BJ (cell line): ENCODE measurements around the gene DGUOK. TPM values are rescaled to one million over a fixed set of nuclear protein-coding genes. Genes with fewer than 3 reads are reported as not detected.

Experiments
- CTCF ChIA-PET: fragments of 350-600 bp; formaldehyde crosslinking; extraction: SDS; loops from one replicate; lab custom pipeline; 2021; ENCODE audit warnings: antibody characterized with exemption, inconsistent platforms; lab: Yijun Ruan, JAX
- POLR2A ChIA-PET: fragments of 300-600 bp; sonication (Branson Sonifier 250); formaldehyde crosslinking; extraction: SDS; loops from one replicate; lab custom pipeline; 2021; ENCODE audit warnings: antibody characterized with exemption; lab: Charles Lee
- DNase-seq: peaks from one replicate; pipeline ENCODE4 v3.0.0-alpha.2; 2011; ENCODE audit warnings: low read depth
- H3K27me3 ChIP-seq: 2 replicates; pipeline ENCODE4 v1.6.0; 2011; ENCODE audit warnings: low read length; ENCODE audit not compliant: control insufficient read depth, insufficient read depth
- H3K36me3 ChIP-seq: 2 replicates; pipeline ENCODE4 v1.5.1; 2011; ENCODE audit warnings: low read length; ENCODE audit not compliant: control insufficient read depth, insufficient read depth
- H3K4me3 ChIP-seq: 2 replicates; pipeline ENCODE4 v1.5.1; 2011; ENCODE audit warnings: low read depth, mild to moderate bottlenecking, control low read depth, low read length
- polyA plus RNA-seq: library from polyadenylated mRNA; depleted of rRNA; stranded (reverse); fragments of >200 nt; gene quantifications from 2 replicates; pipeline ENCODE4 v1.2.3, GENCODE V29; 2011
- TF ChIP-seq, protein P1 (sequence below): IDR thresholded peaks from 2 replicates; pipeline ENCODE4 v1.5.1; 2011; ENCODE audit warnings: low read depth, mild to moderate bottlenecking, control low read depth, inconsistent platforms, low read length, moderate library complexity; ENCODE audit not compliant: insufficient read depth

DGUOK gene
- polyA plus RNA-seq, 1 experiment = 79.8 TPM

DNA sequence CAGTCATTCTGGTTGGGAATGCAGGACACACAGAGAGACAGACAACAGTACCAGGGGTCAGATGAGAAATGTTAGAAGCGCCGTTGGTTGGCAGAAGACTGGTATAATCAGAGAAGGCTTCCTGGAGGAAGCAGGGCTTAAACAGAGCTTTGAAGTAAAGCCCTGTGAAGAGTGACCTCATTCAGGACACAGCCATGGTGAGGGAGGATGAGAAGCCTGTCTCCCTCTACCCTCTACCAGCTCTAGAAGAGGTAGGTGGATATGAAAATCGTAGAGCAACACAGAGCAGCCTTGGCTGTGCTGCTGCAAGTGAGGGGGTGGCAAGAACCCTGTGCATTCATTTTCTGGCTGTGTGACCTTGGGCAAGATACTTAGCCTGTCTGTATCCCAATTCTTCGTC is 72.3 kb downstream of the DGUOK start:
- ChIA-PET CTCF (no interaction called here), POLR2A (no interaction called here)
- Histone ChIP-seq H3K27me3 (no peaks in the 10 kb centered on the region), H3K4me3 (no peak overlapping the region), H3K36me3 (no peaks in the 10 kb centered on the region)
- DNase-seq = no peak
- TF ChIP-seq, protein P1, sequence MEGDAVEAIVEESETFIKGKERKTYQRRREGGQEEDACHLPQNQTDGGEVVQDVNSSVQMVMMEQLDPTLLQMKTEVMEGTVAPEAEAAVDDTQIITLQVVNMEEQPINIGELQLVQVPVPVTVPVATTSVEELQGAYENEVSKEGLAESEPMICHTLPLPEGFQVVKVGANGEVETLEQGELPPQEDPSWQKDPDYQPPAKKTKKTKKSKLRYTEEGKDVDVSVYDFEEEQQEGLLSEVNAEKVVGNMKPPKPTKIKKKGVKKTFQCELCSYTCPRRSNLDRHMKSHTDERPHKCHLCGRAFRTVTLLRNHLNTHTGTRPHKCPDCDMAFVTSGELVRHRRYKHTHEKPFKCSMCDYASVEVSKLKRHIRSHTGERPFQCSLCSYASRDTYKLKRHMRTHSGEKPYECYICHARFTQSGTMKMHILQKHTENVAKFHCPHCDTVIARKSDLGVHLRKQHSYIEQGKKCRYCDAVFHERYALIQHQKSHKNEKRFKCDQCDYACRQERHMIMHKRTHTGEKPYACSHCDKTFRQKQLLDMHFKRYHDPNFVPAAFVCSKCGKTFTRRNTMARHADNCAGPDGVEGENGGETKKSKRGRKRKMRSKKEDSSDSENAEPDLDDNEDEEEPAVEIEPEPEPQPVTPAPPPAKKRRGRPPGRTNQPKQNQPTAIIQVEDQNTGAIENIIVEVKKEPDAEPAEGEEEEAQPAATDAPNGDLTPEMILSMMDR = no peak

DNA sequence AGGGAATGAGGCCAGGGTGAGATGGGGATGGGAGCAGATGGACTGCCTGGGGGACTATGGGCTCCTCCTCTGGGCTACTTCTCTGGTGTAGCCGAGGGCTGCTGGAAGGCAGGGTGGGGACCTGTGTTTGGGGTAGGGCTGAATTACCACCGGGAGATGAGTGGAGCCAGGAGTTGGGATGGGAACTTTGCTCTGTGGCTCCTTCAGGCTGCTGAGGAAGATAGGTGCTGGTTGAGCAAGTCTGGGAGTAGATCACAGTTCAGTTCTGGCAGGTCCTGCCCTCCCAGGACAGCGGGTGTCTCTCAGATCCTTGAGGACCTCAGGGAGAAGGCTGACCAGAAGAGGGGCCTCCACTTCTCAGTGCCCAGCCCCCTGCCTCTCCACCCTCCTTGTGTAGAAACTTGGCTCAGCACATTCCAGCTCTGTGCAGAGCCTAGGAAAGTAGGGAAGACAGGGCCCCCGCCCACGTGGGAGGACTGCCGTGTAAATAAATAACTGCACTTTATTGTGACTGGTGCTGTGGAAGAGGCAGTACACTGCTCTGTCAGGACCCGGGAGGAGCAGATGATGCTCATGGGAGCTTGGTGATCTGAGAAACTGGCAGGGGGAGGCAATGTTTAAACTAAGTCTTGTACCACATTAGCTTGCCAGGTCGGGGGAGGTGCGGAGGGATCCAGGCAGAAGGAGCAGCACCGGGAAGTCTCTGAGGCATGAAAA is 73.4 kb downstream of the DGUOK start:
- no peak for DNase-seq
- Histone ChIP-seq H3K4me3 (no peak overlapping the region), H3K36me3 (no peaks in the 10 kb centered on the region), H3K27me3 (no peaks in the 10 kb centered on the region)
- ChIA-PET CTCF (interaction anchor here (0.9 kb wide), 1 partner anchor 41 kb away, joined by 3 read pairs; no protein-coding TSS in a partner anchor), POLR2A (no interaction called here)
- TF ChIP-seq, protein P1 = no peak

DNA sequence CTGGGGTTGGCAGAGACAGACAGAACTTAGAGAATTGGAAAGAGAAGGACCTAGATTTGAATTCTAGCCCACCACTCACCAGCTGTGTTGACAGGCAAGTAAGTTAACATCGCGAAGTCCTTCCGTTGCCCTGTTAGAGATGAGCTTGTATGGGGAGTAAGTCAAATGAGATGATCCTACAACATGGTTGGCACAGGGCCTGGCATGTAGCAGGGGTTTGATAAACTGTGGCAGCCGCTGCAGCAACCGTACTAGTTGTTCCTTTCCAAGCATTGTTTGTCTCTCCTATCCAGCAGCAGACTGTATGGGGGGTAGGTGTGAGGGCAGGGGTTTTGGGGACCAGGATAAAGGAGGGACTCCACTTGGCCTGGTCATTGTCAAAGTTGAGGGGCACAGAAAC is 74.0 kb downstream of the DGUOK start:
- no peak for DNase-seq
- Histone ChIP-seq H3K27me3 (no peaks in the 10 kb centered on the region), H3K4me3 (no peak overlapping the region), H3K36me3 (no peaks in the 10 kb centered on the region)
- TF ChIP-seq, protein P1 = no peak
- ChIA-PET CTCF (interaction anchor here (0.9 kb wide), 2 partner anchors 13 to 40 kb away, joined by 3 read pairs; no protein-coding TSS in a partner anchor), POLR2A (no interaction called here)

DNA sequence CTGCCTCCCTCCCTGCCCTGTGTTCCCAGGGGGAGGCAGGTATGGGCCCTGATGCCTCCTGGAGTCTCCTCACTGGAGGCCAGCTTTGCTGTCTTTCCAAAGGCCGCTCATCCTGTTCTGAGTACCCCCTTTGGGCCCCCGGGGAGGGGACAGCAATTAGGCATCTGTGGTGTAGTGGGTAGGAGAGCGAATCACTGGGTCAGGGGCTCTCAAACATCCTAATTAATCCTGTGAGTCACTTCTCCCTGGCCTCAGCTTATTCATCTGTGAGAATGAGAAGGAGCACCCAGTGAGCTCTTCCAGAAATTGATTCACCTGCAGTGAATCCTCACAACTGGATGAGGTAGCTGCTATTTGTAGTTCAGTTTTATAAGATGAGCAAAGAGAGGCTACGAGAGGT is 74.4 kb downstream of the DGUOK start:
- CTCF ChIA-PET = interaction anchor here (0.9 kb wide), 2 partner anchors 14 to 40 kb away, joined by 3 read pairs; no protein-coding TSS in a partner anchor

More for the DNA sequence above, 74.4 kb downstream of the DGUOK start:
- TF ChIP-seq, protein P1 = no peak
- POLR2A ChIA-PET = no interaction called here
- DNase-seq = no peak
- Histone ChIP-seq H3K4me3 (no peak overlapping the region), H3K27me3 (no peaks in the 10 kb centered on the region), H3K36me3 (no peaks in the 10 kb centered on the region)
